KMS-11 (cell line): Measurements from ENCODE around the gene LCN2.
"Not testable (repeated sequence)": the region's sequence is repeated elsewhere in the genome, so short reads cannot be mapped to it uniquely, and the experiment has no call there.

ENCODE experiments used
- H2AFZ ChIP-seq: fragments of 200-600 bp; sonication (generic); 2 replicates; pipeline ENCODE4 v1.6.1; 2016; ENCODE audit warnings: antibody characterized with exemption, mixed run types, low read depth
- H3K27ac ChIP-seq: fragments of 200-600 bp; sonication (generic); 2 replicates; pipeline ENCODE4 v1.6.1; 2016; ENCODE audit warnings: mild to moderate bottlenecking, mixed run types
- H3K27me3 ChIP-seq: fragments of 200-600 bp; sonication (generic); 2 replicates; pipeline ENCODE4 v1.6.1; 2017; ENCODE audit warnings: mild to moderate bottlenecking, low read depth, mixed run types, moderate library complexity; ENCODE audit not compliant: insufficient read depth
- H3K36me3 ChIP-seq: fragments of 200-600 bp; sonication (generic); 2 replicates; pipeline ENCODE4 v1.6.1; 2017; ENCODE audit warnings: mild to moderate bottlenecking, mixed run types; ENCODE audit not compliant: insufficient read depth
- H3K4me1 ChIP-seq: fragments of 200-600 bp; sonication (generic); 2 replicates; pipeline ENCODE4 v1.6.1; 2016; ENCODE audit warnings: mild to moderate bottlenecking, low read depth, mixed run types; ENCODE audit not compliant: poor library complexity, severe bottlenecking
- H3K4me2 ChIP-seq: fragments of 200-600 bp; sonication (generic); 2 replicates; pipeline ENCODE4 v1.7.0; 2016; ENCODE audit warnings: mild to moderate bottlenecking, mixed run types
- H3K4me3 ChIP-seq: fragments of 200-600 bp; sonication (generic); IDR thresholded peaks from 2 replicates; pipeline ENCODE4 v1.6.1; 2017; ENCODE audit warnings: low read depth, low read length, mixed read lengths; ENCODE audit not compliant: insufficient read depth
- H3K79me2 ChIP-seq: fragments of 200-600 bp; sonication (generic); 2 replicates; pipeline ENCODE4 v1.6.1; 2016; ENCODE audit warnings: low read depth, mixed run types; ENCODE audit not compliant: insufficient read depth
- H3K9ac ChIP-seq: fragments of 200-600 bp; sonication (generic); 2 replicates; pipeline ENCODE4 v1.6.1; 2016; ENCODE audit warnings: mild to moderate bottlenecking, mixed run types
- H4K20me1 ChIP-seq: fragments of 200-600 bp; sonication (generic); 2 replicates; pipeline ENCODE4 v1.6.1; 2016; ENCODE audit warnings: mild to moderate bottlenecking, mixed run types; ENCODE audit not compliant: insufficient read depth
- CTCF ChIP-seq: fragments of 200-600 bp; sonication (generic); conservative IDR thresholded peaks from 2 replicates; pipeline ENCODE4 v1.6.1; 2017; ENCODE audit warnings: low read depth, mild to moderate bottlenecking, antibody characterized with exemption, low read length, moderate library complexity, mixed read lengths

The LCN2 gene

GRCh38 chr9:128107468-128108268 lies 41.6 kb upstream of the LCN2 start:
- Histone ChIP-seq H3K79me2 (no peaks in the 10 kb centered on the region), H3K4me1 (peaks cover 19% of the 10 kb centered on the region), H3K27ac (no peak overlapping the region), H3K36me3 (no peaks in the 10 kb centered on the region), H3K4me3 (no peak overlapping the region), H3K27me3 (no peaks in the 10 kb centered on the region), H2AFZ (no peak overlapping the region), H4K20me1 (no peaks in the 10 kb centered on the region), H3K9ac (no peak overlapping the region), H3K4me2 (no peak overlapping the region)
- no peak for TF ChIP-seq CTCF

- TF ChIP-seq CTCF, result no peak
- Histone ChIP-seq H3K36me3 (no peaks in the 10 kb centered on the region), H4K20me1 (no peaks in the 10 kb centered on the region), H3K4me2 (no peak overlapping the region), H3K4me3 (no peak overlapping the region), H3K9ac (no peak overlapping the region), H2AFZ (no peak overlapping the region), H3K27me3 (no peaks in the 10 kb centered on the region), H3K79me2 (no peaks in the 10 kb centered on the region), H3K4me1 (peaks cover 11% of the 10 kb centered on the region), H3K27ac (no peak overlapping the region)
These were observed 40.8 kb upstream of the LCN2 start for GRCh38 chr9:128108269-128109049.

GRCh38 chr9:128109050-128109709 lies 40.1 kb upstream of the LCN2 start:
- no peak overlapping the region for H3K9ac ChIP-seq
- H3K4me1 ChIP-seq, result peaks cover 4% of the 10 kb centered on the region
- H3K79me2 ChIP-seq, result no peaks in the 10 kb centered on the region
- TF ChIP-seq CTCF, result no peak
- no peak overlapping the region for H3K27ac ChIP-seq
- no peaks in the 10 kb centered on the region for H3K27me3 ChIP-seq
- no peak overlapping the region for H3K4me2 ChIP-seq
- H4K20me1 ChIP-seq, result no peaks in the 10 kb centered on the region
- H3K4me3 ChIP-seq, result no peak overlapping the region
- no peaks in the 10 kb centered on the region for H3K36me3 ChIP-seq
- H2AFZ ChIP-seq, result no peak overlapping the region

- H3K4me2 ChIP-seq, H3K36me3 ChIP-seq, H3K4me3 ChIP-seq, H3K9ac ChIP-seq, H3K27me3 ChIP-seq, H2AFZ ChIP-seq, H3K27ac ChIP-seq, H3K79me2 ChIP-seq, H4K20me1 ChIP-seq: not testable (repeated sequence)
- peaks cover 19% of the 10 kb centered on the region for H3K4me1 ChIP-seq
These were observed 37.5 kb upstream of the LCN2 start for GRCh38 chr9:128111726-128112125.
